Activated T-cell treated with anti-CD3 and anti-CD28 coated beads, Interleukin-2, amount 50 U/mL, for 48 hours (primary cell): ENCODE data around the gene STRADA.

Experiments used
- DNase-seq, 2 experiments: peaks; one replicate each; pipeline ENCODE4 v3.0.0-alpha.2; 2020

Gene STRADA

GRCh38 chr17:63682441-63682840 is 59.2 kb downstream of the STRADA start:
- DNase-seq, result no peak

- no peak for DNase-seq
These were observed 60.1 kb downstream of the STRADA start for GRCh38 chr17:63681530-63681929.

GRCh38 chr17:63680700-63681099 is 60.9 kb downstream of the STRADA start:
- no peak for DNase-seq

GRCh38 chr17:63679214-63679613 is 62.4 kb downstream of the STRADA start:
- no peak for DNase-seq

GRCh38 chr17:63676584-63676983 is 65.0 kb downstream of the STRADA start:
- DNase-seq, result no peak

- DNase-seq, result no peak
These were observed 65.7 kb downstream of the STRADA start for GRCh38 chr17:63675607-63676546.

GRCh38 chr17:63675231-63675606 is 66.4 kb downstream of the STRADA start:
- DNase-seq, result no peak

- DNase-seq, result no peak
These were observed 68.7 kb downstream of the STRADA start for GRCh38 chr17:63672856-63673255.

- no peak for DNase-seq
These were observed 75.9 kb downstream of the STRADA start for GRCh38 chr17:63665527-63666214.

GRCh38 chr17:63659850-63660249 is 81.7 kb downstream of the STRADA start:
- DNase-seq, result no peak

GRCh38 chr17:63658366-63658765 is 83.2 kb downstream of the STRADA start:
- no peak for DNase-seq

GRCh38 chr17:63657786-63658185 is 83.8 kb downstream of the STRADA start:
- DNase-seq, result no peak

- no peak for DNase-seq
These were observed 88.5 kb downstream of the STRADA start for GRCh38 chr17:63653050-63653449.
